Breast epithelium (tissue), 4 donors: Measurements from ENCODE around the gene NGRN. TPM values are rescaled to one million over a fixed set of nuclear protein-coding genes. Genes with fewer than 3 reads are reported as not detected.
A peak's percentile ranks its signal among the peaks of the same experiment; 100 is the strongest.

Experiments used
- DNase-seq, 2 donors: peaks; one replicate each; pipeline ENCODE4 v3.0.0-alpha.2; 2019; ENCODE audit warnings: low spot score in 2 of 2
- H3K27ac ChIP-seq, 2 donors: fragments of 200-600 bp; sonication (generic) in 1 of 2; one replicate each; pipeline ENCODE4 v1.5.1; 2016 to 2019; ENCODE audit warnings: mild to moderate bottlenecking in 1 of 2
- H3K27me3 ChIP-seq, 2 donors: fragments of 200-600 bp; sonication (generic) in 1 of 2; one replicate each; pipeline versions ENCODE4 v1.5.1 to v1.6.0; 2017 to 2019; ENCODE audit warnings: control low read depth in 1 of 2, mild to moderate bottlenecking in 1 of 2
- H3K36me3 ChIP-seq: fragments of 200-600 bp; one replicate; pipeline ENCODE4 v1.5.1; 2019
- H3K4me1 ChIP-seq, 2 donors: fragments of 200-600 bp; sonication (generic); one replicate each; pipeline ENCODE4 v1.5.1; 2016 to 2019; ENCODE audit warnings: control low read depth in 1 of 2
- H3K4me3 ChIP-seq, 3 donors: fragments of 200-600 bp; sonication (generic); 1 replicate in 2 of 3; 2 replicates in 1 of 3; pipeline ENCODE4 v1.5.1; 2016 to 2019; ENCODE audit warnings: mild to moderate bottlenecking in 3 of 3, moderate library complexity in 2 of 3
- H3K9me3 ChIP-seq, 2 donors: fragments of 200-600 bp; sonication (generic) in 1 of 2; one replicate each; pipeline ENCODE4 v1.5.1; 2016 to 2019; ENCODE audit warnings: control low read depth in 1 of 2
- POLR2A ChIP-seq: fragments of 450-650 bp; IDR thresholded peaks from one replicate; pipeline ENCODE4 v1.6.1; 2016; ENCODE audit warnings: antibody characterized with exemption, mild to moderate bottlenecking, moderate library complexity
- POLR2AphosphoS5 ChIP-seq, 3 donors: sonication (generic); formaldehyde crosslinking; IDR thresholded peaks; one replicate each; pipeline ENCODE4 v1.6.1; 2017; ENCODE audit warnings: antibody characterized with exemption in 3 of 3
- intact Hi-C: fragments of 100-400 bp; cut with DNase I; formaldehyde crosslinking; loops from one replicate; pipeline ENCODE4 v1.15.1; 2023; ENCODE audit warnings: low total_unique reads
- total RNA-seq, 3 donors: library from RNA; depleted of rRNA; stranded (reverse); fragments of >200 nt; gene quantifications; one replicate each; pipeline ENCODE4 v1.1.0, GENCODE V29; 2016
- TF ChIP-seq, protein P1 (sequence below), 3 donors: fragments of 450-650 bp; IDR thresholded peaks; one replicate each; pipeline ENCODE4 v1.5.1; 2016 to 2017; ENCODE audit warnings: antibody characterized with exemption in 3 of 3, mild to moderate bottlenecking in 3 of 3, moderate library complexity in 3 of 3

Gene NGRN
- total RNA-seq, 3 donors from 2014 or later: 67.7 to 99.1 (median 87.2) TPM

DNA sequence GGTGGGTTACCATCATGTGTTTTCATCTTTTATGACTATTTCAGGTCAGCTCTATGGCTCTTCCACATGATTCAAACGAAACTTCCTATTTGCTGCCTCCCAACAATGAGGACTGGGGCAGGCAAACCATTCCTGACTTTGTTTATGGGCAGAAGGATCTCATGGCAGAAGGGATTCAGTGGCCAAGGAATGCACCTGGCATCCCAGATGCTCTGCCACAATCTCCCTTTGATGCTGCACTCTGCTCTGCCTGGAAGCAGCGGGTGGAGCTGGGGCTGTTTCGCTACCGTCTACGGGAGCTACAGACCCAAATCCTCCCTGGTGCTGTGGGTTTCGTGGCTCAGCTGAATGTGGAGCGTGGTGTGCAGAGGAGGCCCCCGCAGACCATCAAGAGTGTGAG, 24.6 kb upstream of the NGRN start:
- Histone ChIP-seq H3K27me3 (no peaks in the 10 kb centered on the region), H3K4me1 (no peaks in the 10 kb centered on the region), H3K9me3 (no peaks in the 10 kb centered on the region), H3K36me3 (no peaks in the 10 kb centered on the region), H3K27ac (no peak overlapping the region), H3K4me3 (no peak overlapping the region)
- intact Hi-C loops: no loop called here
- TF ChIP-seq POLR2A (no peak), POLR2AphosphoS5 (IDR thresholded peaks at IDR 0.05) (no peak)
- TF ChIP-seq, protein P1, sequence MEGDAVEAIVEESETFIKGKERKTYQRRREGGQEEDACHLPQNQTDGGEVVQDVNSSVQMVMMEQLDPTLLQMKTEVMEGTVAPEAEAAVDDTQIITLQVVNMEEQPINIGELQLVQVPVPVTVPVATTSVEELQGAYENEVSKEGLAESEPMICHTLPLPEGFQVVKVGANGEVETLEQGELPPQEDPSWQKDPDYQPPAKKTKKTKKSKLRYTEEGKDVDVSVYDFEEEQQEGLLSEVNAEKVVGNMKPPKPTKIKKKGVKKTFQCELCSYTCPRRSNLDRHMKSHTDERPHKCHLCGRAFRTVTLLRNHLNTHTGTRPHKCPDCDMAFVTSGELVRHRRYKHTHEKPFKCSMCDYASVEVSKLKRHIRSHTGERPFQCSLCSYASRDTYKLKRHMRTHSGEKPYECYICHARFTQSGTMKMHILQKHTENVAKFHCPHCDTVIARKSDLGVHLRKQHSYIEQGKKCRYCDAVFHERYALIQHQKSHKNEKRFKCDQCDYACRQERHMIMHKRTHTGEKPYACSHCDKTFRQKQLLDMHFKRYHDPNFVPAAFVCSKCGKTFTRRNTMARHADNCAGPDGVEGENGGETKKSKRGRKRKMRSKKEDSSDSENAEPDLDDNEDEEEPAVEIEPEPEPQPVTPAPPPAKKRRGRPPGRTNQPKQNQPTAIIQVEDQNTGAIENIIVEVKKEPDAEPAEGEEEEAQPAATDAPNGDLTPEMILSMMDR (IDR thresholded peaks at IDR 0.05): no peak
- DNase-seq: no peak

DNA sequence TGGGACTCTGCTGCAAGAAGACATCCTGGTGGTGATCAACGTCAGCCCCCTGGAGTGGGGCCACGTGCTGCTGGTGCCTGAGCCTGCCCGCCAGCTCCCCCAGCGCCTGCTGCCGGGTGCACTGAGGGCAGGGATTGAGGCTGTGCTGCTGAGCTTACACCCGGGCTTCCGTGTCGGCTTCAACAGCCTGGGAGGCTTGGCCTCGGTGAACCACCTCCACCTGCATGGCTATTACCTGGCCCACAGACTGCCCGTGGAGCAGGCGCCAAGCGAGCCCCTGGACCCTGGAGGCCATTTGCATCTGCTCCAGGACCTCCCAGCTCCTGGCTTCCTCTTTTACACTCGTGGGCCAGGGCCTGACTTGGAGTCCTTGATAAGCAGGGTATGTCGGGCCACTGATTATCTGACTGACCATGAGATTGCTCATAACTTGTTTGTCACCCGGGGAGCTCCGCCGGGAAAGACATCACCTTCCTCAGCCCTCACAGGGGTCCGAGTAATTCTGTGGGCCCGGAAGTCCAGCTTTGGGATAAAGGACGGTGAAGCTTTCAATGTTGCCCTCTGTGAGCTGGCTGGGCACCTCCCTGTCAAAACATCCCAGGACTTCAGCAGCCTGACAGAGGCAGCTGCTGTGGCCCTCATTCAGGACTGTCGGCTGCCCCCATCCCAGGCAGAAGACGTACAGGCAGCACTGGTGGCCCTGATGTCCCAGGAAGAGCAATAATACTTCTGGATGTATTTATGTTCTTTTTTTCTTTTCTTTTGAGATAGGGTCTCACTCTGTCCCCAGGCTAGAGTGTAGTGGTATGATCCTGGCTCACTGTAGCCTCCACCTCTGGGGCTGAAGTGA, 23.9 kb upstream of the NGRN start:
- intact Hi-C loops: no loop called here
- Histone ChIP-seq H3K27me3 (no peaks in the 10 kb centered on the region), H3K4me3 (no peak overlapping the region), H3K9me3 (no peaks in the 10 kb centered on the region), H3K4me1 (no peaks in the 10 kb centered on the region), H3K36me3 (no peaks in the 10 kb centered on the region), H3K27ac (no peak overlapping the region)
- TF ChIP-seq POLR2A (no peak), POLR2AphosphoS5 (IDR thresholded peaks at IDR 0.05) (no peak)
- TF ChIP-seq, protein P1 (IDR thresholded peaks at IDR 0.05): no peak
- no peak for DNase-seq

DNA sequence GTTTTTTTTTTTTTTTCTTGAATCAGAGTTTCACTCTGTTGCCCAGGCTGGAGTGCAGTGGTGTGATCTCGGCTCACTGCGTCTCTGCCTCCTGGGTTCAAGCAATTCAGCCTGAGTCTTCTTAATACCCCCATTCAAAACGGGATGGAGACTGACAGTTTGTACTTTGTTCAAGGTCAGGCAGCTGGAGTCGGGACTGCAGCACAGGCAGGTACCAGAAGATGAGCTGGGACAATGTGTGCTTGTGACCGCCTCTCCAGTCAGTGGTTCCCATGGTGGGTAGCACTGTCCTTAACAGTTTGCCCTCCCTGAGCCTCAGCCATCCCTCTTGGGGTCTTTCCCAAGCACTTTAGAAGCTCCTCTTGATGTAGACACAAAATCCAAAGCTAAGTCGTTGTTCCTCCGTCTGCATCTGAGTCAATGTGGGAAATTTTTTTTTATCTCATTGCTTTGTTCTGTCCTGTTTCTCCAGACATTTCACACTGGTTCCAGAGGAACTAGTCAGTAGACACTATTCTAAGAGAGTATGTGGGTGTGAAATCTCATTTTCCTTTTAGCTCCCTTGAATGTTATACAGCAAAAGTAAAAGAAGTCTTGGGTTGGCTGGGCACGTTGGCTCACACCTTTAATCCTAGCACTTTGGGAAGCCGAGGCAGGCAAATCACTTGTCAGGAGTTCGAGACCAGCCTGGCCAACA, 21.4 kb upstream of the NGRN start:
- Histone ChIP-seq H3K27ac (no peak overlapping the region), H3K9me3 (no peaks in the 10 kb centered on the region), H3K4me3 (no peak overlapping the region), H3K27me3 (no peaks in the 10 kb centered on the region), H3K4me1 (no peaks in the 10 kb centered on the region), H3K36me3 (no peaks in the 10 kb centered on the region)
- DNase-seq: no peak
- TF ChIP-seq, protein P1 (IDR thresholded peaks at IDR 0.05): no peak
- TF ChIP-seq POLR2A (no peak), POLR2AphosphoS5 (IDR thresholded peaks at IDR 0.05) (no peak)
- intact Hi-C loops: no loop called here

DNA sequence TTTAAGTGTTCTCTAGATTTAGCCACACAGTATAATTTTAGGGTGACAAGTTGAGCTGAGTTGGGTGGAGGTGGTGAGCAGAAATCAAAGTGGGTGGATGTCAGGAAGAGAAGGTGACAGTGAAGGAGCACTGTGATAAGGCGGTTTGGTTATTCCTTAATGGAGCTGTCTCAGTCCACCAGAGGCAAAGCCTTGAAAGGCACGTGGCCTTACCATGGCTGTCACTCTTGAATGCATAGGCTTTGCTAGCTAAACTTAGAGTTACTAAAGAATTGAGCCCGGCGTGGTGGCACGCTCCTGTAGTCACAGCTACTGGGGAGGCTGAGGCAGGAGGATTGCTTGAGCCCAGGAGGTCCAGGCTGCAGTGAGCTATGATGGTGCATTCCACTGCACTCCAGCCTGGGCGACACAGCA, 16.7 kb upstream of the NGRN start:
- TF ChIP-seq, protein P1 (IDR thresholded peaks at IDR 0.05): no peak
- TF ChIP-seq POLR2A (no peak), POLR2AphosphoS5 (IDR thresholded peaks at IDR 0.05) (no peak)
- H3K4me3 ChIP-seq: peak overlapping the region; percentile 50 to 88 (median 60)
- no peak for DNase-seq
- no peaks in the 10 kb centered on the region for H3K27me3 ChIP-seq
- H3K27ac ChIP-seq: peak overlapping the region in 1 of 2 donors; percentile 32
- H3K9me3 ChIP-seq: no peaks in the 10 kb centered on the region
- intact Hi-C loops: no loop called here
- H3K36me3 ChIP-seq: no peaks in the 10 kb centered on the region
- no peaks in the 10 kb centered on the region for H3K4me1 ChIP-seq
